Natural killer cell (primary cell): ENCODE results near the gene CYB5R3. TPM values are rescaled to one million over a fixed set of nuclear protein-coding genes. Genes with fewer than 3 reads are reported as not detected.

Source experiments
- ATAC-seq, 3 donors: fragments of 150-1000 bp in 2 of 3; fragments of 200-7000 bp in 1 of 3; cut with Tn5 transposase; 1 replicate in 1 of 3; 2 replicates in 2 of 3; pipeline ENCODE4 v1.10.0; 2021; ENCODE audit warnings: mild to moderate bottlenecking in 2 of 3, moderate library complexity in 2 of 3
- DNase-seq, 2 donors: peaks; one replicate each; pipeline versions ENCODE4 v3.0.0 to v3.0.0-alpha.2; 2013 to 2021; ENCODE audit warnings: mixed read lengths in 1 of 2
- H3K27ac ChIP-seq: one replicate; pipeline ENCODE4 v1.5.1; 2013; ENCODE audit warnings: mild to moderate bottlenecking, low read length
- H3K27me3 ChIP-seq: one replicate; pipeline ENCODE4 v1.6.1; 2013; ENCODE audit warnings: low read length; ENCODE audit not compliant: control insufficient read depth, insufficient read depth
- H3K36me3 ChIP-seq: one replicate; pipeline ENCODE4 v1.6.1; 2013; ENCODE audit warnings: low read length; ENCODE audit not compliant: control insufficient read depth, insufficient read depth
- H3K4me1 ChIP-seq: one replicate; pipeline ENCODE4 v1.6.1; 2013; ENCODE audit warnings: low read length; ENCODE audit not compliant: control insufficient read depth, insufficient read depth
- H3K4me3 ChIP-seq: one replicate; pipeline ENCODE4 v1.5.1; 2013; ENCODE audit warnings: low read length
- H3K9me3 ChIP-seq: one replicate; pipeline ENCODE4 v1.6.1; 2013; ENCODE audit warnings: low read length; ENCODE audit not compliant: control insufficient read depth, insufficient read depth
- H3K27ac Mint-ChIP-seq, 2 donors: one replicate each; pipeline ENCODE4 v1.8.0; 2022; ENCODE audit warnings: mild to moderate bottlenecking in 2 of 2, mixed read lengths in 2 of 2, moderate library complexity in 1 of 2
- H3K27me3 Mint-ChIP-seq, 2 donors: one replicate each; pipeline ENCODE4 v1.8.0; 2022; ENCODE audit warnings: low read depth in 2 of 2, mixed read lengths in 2 of 2
- H3K36me3 Mint-ChIP-seq: one replicate; pipeline ENCODE4 v1.8.0; 2022; ENCODE audit warnings: mixed read lengths
- H3K4me1 Mint-ChIP-seq, 2 donors: one replicate each; pipeline ENCODE4 v1.8.0; 2022; ENCODE audit warnings: mixed read lengths in 2 of 2
- H3K4me3 Mint-ChIP-seq: one replicate; pipeline ENCODE4 v1.8.0; 2022; ENCODE audit warnings: mild to moderate bottlenecking, moderate library complexity, mixed read lengths
- H3K9me3 Mint-ChIP-seq, 2 donors: one replicate each; pipeline ENCODE4 v1.8.0; 2022; ENCODE audit warnings: mixed read lengths in 2 of 2
- WGBS: methylation state at CpG from one replicate; pipeline ENCODE4 v1.1.7; 2013; ENCODE audit warnings: missing lambda C conversion rate; ENCODE audit not compliant: insufficient coverage; 5-methylcytosine and 5-hydroxymethylcytosine counted together
- intact Hi-C: fragments of 100-400 bp; cut with micrococcal nuclease; formaldehyde crosslinking; loops from one replicate; pipeline ENCODE4 v1.14.2; 2022
- total RNA-seq, 4 donors: library from RNA; stranded (reverse); fragments of 120-200 nt in 1 of 4; gene quantifications; one replicate each; pipeline versions ENCODE4 v1.2.3 to v1.2.4, GENCODE V29; 2013 to 2022
- TF ChIP-seq, protein P1 (sequence below): fragments of 200-600 bp; IDR thresholded peaks from one replicate; pipeline ENCODE4 v1.8.0; 2022; ENCODE audit warnings: antibody characterized with exemption

CYB5R3 gene
- total RNA-seq, 3 donors from 2014 or later (not counting 1 experiment from before 2014, with no cell fraction given), result 55.7 to 72.6 (median 68.0) TPM

DNA sequence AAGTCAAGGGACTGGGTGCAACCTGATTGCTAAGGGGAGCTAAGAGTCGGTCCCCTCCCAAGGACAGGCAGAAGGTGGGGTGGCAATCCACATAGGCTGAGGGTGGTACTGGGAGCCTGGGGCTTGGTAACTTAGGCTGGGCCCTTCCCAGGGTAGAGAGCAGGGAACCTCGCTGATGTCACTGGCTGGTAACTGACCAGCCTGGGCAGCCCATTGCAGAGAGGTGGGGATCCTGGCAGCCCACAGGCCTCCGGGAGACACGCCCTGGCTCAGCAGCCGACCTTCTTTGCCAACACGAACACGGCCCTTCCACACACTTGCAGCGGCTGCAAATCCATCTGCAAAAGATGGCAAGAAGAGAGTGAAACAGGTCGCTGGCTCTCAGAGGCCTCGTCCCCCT lies 46.1 kb upstream of the CYB5R3 start:
- H3K4me3 ChIP-seq, result no peak overlapping the region
- H3K4me3 Mint-ChIP-seq, result no peak overlapping the region
- H3K27me3 Mint-ChIP-seq, result no peaks in the 10 kb centered on the region
- DNase-seq (no peak), ATAC-seq (no peak)
- TF ChIP-seq, protein P1, sequence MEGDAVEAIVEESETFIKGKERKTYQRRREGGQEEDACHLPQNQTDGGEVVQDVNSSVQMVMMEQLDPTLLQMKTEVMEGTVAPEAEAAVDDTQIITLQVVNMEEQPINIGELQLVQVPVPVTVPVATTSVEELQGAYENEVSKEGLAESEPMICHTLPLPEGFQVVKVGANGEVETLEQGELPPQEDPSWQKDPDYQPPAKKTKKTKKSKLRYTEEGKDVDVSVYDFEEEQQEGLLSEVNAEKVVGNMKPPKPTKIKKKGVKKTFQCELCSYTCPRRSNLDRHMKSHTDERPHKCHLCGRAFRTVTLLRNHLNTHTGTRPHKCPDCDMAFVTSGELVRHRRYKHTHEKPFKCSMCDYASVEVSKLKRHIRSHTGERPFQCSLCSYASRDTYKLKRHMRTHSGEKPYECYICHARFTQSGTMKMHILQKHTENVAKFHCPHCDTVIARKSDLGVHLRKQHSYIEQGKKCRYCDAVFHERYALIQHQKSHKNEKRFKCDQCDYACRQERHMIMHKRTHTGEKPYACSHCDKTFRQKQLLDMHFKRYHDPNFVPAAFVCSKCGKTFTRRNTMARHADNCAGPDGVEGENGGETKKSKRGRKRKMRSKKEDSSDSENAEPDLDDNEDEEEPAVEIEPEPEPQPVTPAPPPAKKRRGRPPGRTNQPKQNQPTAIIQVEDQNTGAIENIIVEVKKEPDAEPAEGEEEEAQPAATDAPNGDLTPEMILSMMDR, result no peak
- H3K27me3 ChIP-seq, result no peaks in the 10 kb centered on the region
- no peaks in the 10 kb centered on the region for H3K36me3 ChIP-seq
- no peaks in the 10 kb centered on the region for H3K36me3 Mint-ChIP-seq
- H3K27ac Mint-ChIP-seq, result no peak overlapping the region
- H3K9me3 ChIP-seq, result no peaks in the 10 kb centered on the region
- H3K9me3 Mint-ChIP-seq, result no peaks in the 10 kb centered on the region
- intact Hi-C loops, result no loop called here
- peaks cover 6% of the 10 kb centered on the region for H3K4me1 ChIP-seq
- no peak overlapping the region for H3K27ac ChIP-seq
- WGBS, result 93% methylated on average over 10 of the region's 10 CpGs
- no peaks in the 10 kb centered on the region for H3K4me1 Mint-ChIP-seq

DNA sequence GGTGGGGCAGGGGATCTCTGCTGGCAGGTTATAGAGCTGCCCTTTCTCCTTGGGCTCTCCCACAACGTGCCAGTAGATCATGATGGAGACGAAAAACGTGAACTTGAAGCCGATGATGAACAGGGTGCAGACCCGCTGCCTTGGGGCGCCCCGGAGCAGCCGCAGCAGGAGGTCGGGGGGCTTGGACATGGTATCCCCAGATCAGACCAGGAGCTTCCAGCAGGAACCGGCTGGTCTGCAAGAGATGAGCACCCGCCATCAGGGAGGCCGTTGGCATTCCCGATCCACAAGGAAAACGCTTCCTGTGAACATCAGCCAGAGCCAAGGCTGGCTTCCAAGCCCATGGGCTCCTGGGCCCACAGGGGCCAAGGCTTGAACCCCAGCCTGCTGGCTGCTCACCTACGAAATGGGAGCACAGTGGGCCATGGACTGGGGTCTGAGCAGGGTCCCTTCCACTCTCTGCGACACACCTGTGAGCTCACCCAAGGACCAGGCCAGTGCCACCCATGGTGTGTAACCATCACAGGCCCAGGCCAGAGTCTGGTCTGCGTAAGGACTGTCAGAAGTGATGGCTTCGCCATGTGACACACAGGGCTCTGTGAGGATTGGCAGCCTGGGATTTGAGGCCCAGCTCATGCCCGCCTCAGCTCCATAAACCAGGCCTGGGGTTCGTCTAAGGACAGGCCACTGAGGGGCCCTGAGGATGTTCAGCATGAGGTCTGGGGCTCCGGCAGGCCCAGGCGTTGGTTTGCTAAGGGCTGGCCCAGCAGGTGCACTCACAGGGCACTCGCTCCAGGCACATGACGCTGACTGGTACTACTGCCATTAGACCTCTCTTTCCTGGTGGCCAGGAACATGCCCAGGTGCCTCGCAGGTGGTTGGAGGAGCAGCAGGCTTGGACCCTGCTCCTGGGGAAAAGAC lies 44.8 kb upstream of the CYB5R3 start:
- H3K4me1 Mint-ChIP-seq, result no peaks in the 10 kb centered on the region
- H3K36me3 Mint-ChIP-seq, result no peaks in the 10 kb centered on the region
- no peak for DNase-seq
- H3K27me3 ChIP-seq, result no peaks in the 10 kb centered on the region
- intact Hi-C loops, result no loop called here
- no peak overlapping the region for H3K4me3 Mint-ChIP-seq
- TF ChIP-seq, protein P1, result no peak
- no peaks in the 10 kb centered on the region for H3K36me3 ChIP-seq
- H3K4me3 ChIP-seq, result no peak overlapping the region
- no peaks in the 10 kb centered on the region for H3K27me3 Mint-ChIP-seq
- H3K27ac ChIP-seq, result no peak overlapping the region
- WGBS, result 93% methylated on average over 25 of the region's 25 CpGs
- no peaks in the 10 kb centered on the region for H3K9me3 Mint-ChIP-seq
- no peak for ATAC-seq
- H3K27ac Mint-ChIP-seq, result no peak overlapping the region
- H3K9me3 ChIP-seq, result no peaks in the 10 kb centered on the region
- peaks cover 6% of the 10 kb centered on the region for H3K4me1 ChIP-seq

DNA sequence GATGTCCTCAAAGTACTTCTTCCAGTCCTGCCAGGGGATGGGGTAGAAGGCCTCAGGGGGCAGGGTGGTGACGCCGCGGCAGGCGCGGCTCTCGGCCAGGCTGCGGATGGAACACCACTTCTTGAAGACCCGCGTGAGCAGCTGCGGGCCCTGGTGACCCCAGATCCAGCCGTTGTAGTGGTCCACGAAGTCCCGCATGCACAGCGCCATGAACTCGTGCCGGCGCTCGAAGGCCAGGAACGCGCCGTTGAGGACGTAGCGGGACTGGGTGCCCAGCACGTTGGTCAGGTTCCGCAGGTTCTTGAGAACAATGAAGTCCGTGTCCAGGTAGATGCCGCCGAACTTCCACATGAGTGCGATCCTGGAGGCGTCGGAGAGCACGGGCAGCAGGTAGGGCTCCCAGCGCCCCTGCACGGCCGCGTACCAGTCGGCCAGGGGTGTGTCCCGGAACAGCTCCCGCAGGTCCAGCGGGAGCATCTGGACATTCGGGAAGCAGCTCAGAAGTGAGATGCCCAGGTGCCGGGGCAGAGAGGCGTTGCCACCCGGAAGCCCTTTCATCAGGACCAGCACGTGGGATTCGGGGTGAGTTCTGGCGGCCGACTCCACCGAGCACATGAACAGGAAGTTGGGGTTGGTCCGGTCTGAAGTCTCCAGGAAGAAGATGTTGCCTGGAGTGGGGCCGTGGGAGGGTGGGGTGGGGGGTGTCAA lies 44.0 kb upstream of the CYB5R3 start:
- H3K9me3 Mint-ChIP-seq, result no peaks in the 10 kb centered on the region

More for the DNA sequence above, 44.0 kb upstream of the CYB5R3 start:
- Mint-ChIP-seq H3K4me3 (no peak overlapping the region), H3K4me1 (no peaks in the 10 kb centered on the region), H3K36me3 (no peaks in the 10 kb centered on the region), H3K27ac (no peak overlapping the region), H3K27me3 (no peaks in the 10 kb centered on the region)
- H3K9me3 ChIP-seq, result no peaks in the 10 kb centered on the region
- H3K27ac ChIP-seq, result no peak overlapping the region
- TF ChIP-seq, protein P1, result no peak
- no peaks in the 10 kb centered on the region for H3K36me3 ChIP-seq
- no peak overlapping the region for H3K4me3 ChIP-seq
- WGBS, result 88% methylated on average over 51 of the region's 51 CpGs
- no peak for DNase-seq
- intact Hi-C loops, result no loop called here
- no peaks in the 10 kb centered on the region for H3K27me3 ChIP-seq
- no peak for ATAC-seq
- peaks cover 6% of the 10 kb centered on the region for H3K4me1 ChIP-seq
